Measurements from ENCODE around the gene USP49. TPM values are rescaled to one million over a fixed set of nuclear protein-coding genes. Genes with fewer than 3 reads are reported as not detected.
A peak's percentile ranks its signal among the peaks of the same experiment; 100 is the strongest.

USP49 gene
- polyA plus RNA-seq, 1 of the 3 experiments (the other 2 are of a cell fraction), result 2.4 TPM

- Histone ChIP-seq H4K20me1 (ENCODE audit: insufficient read depth) (no peaks in the 10 kb centered on the region), H3K9me2 (no peaks in the 10 kb centered on the region), H3K27me3 (ENCODE audit: insufficient read depth) (no peaks in the 10 kb centered on the region), H3K79me2 (ENCODE audit: insufficient read depth) (no peaks in the 10 kb centered on the region), H3K9me3 (no peaks in the 10 kb centered on the region), H3K4me1 (ENCODE audit: control insufficient read depth in 1 of 2, insufficient read depth in 2 of 2, low read depth in 1 of 2, low read length in 1 of 2) (peaks cover 0 to 7% of the 10 kb centered on the region in 2 experiments; a peak in 1 of 4 replicates), H2AFZ (ENCODE audit: low read depth) (no peak overlapping the region), H3K4me2 (0 out of 2 replicates have a peak overlapping the region, but pooled peaks have one; percentile 6), H3K36me3 (replicated peaks in 1 of 2; ENCODE audit: control insufficient read depth in 1 of 2, insufficient read depth in 2 of 2, low read length in 1 of 2) (no peaks in the 10 kb centered on the region), H3K9ac (no peak overlapping the region), H3F3A (replicated peaks; ENCODE audit: insufficient read depth) (peaks cover 7% of the 10 kb centered on the region), H3K27ac (ENCODE audit: low read depth in 2 of 2, low read length in 1 of 2) (no peak overlapping the region), H3K4me3 (ENCODE audit: low read depth in 2 of 2, low read length in 1 of 2) (no peak overlapping the region)
- DNase-seq, result no peak
- no peak for TF ChIP-seq SMC3 (IDR thresholded peaks at IDR 0.05; ENCODE audit: low read depth, low read length)
- no peak for TF ChIP-seq YY1 (IDR thresholded peaks at IDR 0.05; ENCODE audit: low read depth)
- TF ChIP-seq, protein P1, sequence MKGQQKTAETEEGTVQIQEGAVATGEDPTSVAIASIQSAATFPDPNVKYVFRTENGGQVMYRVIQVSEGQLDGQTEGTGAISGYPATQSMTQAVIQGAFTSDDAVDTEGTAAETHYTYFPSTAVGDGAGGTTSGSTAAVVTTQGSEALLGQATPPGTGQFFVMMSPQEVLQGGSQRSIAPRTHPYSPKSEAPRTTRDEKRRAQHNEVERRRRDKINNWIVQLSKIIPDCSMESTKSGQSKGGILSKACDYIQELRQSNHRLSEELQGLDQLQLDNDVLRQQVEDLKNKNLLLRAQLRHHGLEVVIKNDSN (IDR thresholded peaks at IDR 0.05; ENCODE audit: borderline replicate concordance, low read depth), result no peak
- no peak for TF ChIP-seq IRF3 (IDR thresholded peaks at IDR 0.05; ENCODE audit: low read depth, low read length)
- TF ChIP-seq FOXJ3 (CRISPR knock-in tag; IDR thresholded peaks at IDR 0.05), result no peak
- TF ChIP-seq RXRA (IDR thresholded peaks at IDR 0.05; ENCODE audit: borderline replicate concordance, low read depth), result no peak
- no peak for TF ChIP-seq SIN3A (IDR thresholded peaks at IDR 0.05; ENCODE audit: borderline replicate concordance, low read depth, low read length)
- no peak for TF ChIP-seq JUND (IDR thresholded peaks at IDR 0.05)
- no peak for TF ChIP-seq FOSL2 (IDR thresholded peaks at IDR 0.05; ENCODE audit: borderline replicate concordance, low read depth)
- no peak for TF ChIP-seq RCOR1 (IDR thresholded peaks at IDR 0.05; ENCODE audit: low read length)
- TF ChIP-seq, protein P2, sequence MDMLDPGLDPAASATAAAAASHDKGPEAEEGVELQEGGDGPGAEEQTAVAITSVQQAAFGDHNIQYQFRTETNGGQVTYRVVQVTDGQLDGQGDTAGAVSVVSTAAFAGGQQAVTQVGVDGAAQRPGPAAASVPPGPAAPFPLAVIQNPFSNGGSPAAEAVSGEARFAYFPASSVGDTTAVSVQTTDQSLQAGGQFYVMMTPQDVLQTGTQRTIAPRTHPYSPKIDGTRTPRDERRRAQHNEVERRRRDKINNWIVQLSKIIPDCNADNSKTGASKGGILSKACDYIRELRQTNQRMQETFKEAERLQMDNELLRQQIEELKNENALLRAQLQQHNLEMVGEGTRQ (IDR thresholded peaks at IDR 0.05; ENCODE audit: borderline replicate concordance, low read depth, low read length), result no peak
- TF ChIP-seq TEAD4 (IDR thresholded peaks at IDR 0.05; ENCODE audit: borderline replicate concordance, insufficient read depth), result no peak
- no peak for TF ChIP-seq NRF1 (IDR thresholded peaks at IDR 0.05; ENCODE audit: low read depth, low read length)
- TF ChIP-seq RFX5 (IDR thresholded peaks at IDR 0.05; ENCODE audit: low read length), result no peak
- TF ChIP-seq TAF1 (IDR thresholded peaks at IDR 0.05; ENCODE audit: borderline replicate concordance, low read depth, low read length), result no peak
- TF ChIP-seq FOXM1 (IDR thresholded peaks at IDR 0.05; ENCODE audit: low read depth), result no peak
- TF ChIP-seq MXI1 (IDR thresholded peaks at IDR 0.05; ENCODE audit: low read depth, low read length), result no peak
- TF ChIP-seq REST (IDR thresholded peaks at IDR 0.05; ENCODE audit: low read depth, low read length), result no peak
- CTCF ChIA-PET, result interaction anchor here (0.5 kb wide), 1 partner anchor 24 kb away, joined by 3 read pairs; no protein-coding TSS in a partner anchor
- 100% methylated on average over 1 of the region's 1 CpG for WGBS (ENCODE audit: low lambda C conversion rate)
- POLR2A ChIA-PET, result no interaction called here
These were observed 72.0 kb downstream of the USP49 start for GRCh38 chr6:41823178-41823577.
